ENCODE measurements around the gene ADCK2. TPM values are rescaled to one million over a fixed set of nuclear protein-coding genes. Genes with fewer than 3 reads are reported as not detected.

ADCK2 gene, protein sequence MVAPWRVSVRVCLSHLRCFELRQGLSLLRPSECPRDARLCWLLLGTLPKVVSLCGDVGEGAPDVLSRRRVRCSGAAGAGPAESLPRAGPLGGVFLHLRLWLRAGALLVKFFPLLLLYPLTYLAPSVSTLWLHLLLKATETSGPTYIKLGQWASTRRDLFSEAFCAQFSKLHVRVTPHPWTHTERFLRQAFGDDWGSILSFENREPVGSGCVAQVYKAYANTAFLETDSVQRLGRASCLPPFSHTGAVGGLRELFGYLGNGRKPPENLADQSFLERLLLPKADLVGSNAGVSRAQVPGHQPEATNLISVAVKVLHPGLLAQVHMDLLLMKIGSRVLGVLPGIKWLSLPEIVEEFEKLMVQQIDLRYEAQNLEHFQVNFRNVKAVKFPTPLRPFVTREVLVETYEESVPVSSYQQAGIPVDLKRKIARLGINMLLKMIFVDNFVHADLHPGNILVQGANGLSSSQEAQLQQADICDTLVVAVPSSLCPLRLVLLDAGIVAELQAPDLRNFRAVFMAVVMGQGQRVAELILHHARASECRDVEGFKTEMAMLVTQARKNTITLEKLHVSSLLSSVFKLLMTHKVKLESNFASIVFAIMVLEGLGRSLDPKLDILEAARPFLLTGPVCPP
- 26.6 and 33.8 TPM in 2 replicates for total RNA-seq

GRCh38 chr7:140672382-140673062 lies at the start of gene ADCK2:
Gene ADCK2, plus strand, starts transcription at chr7:140672945. Its CDS starts 386 bp downstream, at chr7:140673331.

GRCh38 chr7:140640727-140641523 lies 31.8 kb upstream of the ADCK2 start, which contains the start of gene DENND2A:
Gene DENND2A, minus strand, starts transcription at chr7:140640813. Its CDS starts 38,416 bp downstream, at chr7:140602397.

DNA sequence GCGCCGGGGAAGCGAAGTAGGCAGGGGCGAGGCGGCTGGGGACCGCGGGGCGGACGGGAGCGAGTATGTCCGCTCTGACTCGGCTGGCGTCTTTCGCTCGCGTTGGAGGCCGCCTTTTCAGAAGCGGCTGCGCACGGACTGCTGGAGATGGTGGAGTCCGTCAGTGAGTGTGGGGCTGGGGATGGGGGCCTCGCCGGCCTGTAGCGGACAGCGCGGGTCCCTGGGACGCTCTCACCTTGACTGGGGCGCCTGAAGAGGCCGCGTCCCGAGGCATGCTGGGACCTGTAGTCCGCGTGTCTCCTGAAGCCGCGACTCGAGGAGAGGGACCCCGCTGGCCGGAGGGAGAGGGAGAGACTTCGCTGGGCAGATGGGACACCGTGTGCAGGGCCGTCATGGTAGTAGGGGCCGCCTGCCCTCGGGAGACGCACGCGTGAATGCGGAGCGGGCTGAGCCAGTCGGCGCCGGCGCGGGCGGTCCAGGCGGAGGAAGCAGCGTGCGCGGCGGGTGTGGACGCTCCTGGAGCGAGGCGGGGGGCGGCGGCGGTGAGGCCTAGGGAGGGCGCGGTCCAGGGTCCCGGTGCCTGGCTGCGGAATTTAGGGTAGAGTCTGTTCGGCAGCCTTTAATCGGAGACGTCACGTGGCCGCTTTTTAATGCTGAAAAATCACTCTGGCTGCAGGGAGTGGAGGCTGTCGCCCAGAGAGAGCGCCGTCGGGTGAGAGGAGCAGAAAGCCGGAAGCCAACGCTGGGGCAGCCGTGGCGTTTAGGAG lies 24.1 kb downstream of the ADCK2 start, which contains the start of gene NDUFB2:
Gene NDUFB2 (plus strand): TSS at position 29 of the 767 bp plus-strand sequence. CDS start 37 bp downstream, at position 66.

Other genes with a start within 250 kb of the ADCK2 start
- 49.0 and 59.7 TPM in 2 replicates for gene MKRN1, start 193.4 kb upstream of the ADCK2 start, total RNA-seq
- under 0.01 and 0.66 TPM in 2 replicates for gene DENND2A, start 32.1 kb upstream of the ADCK2 start, total RNA-seq
- gene NDUFB2, start 23.8 kb downstream of the ADCK2 start, total RNA-seq, result 127 and 163 TPM in 2 replicates